NB4 (cell line): Measurements from ENCODE around the gene ZKSCAN8.

Experiments used
- DNase-seq: peaks from one replicate; pipeline ENCODE4 v3.0.0; 2010; ENCODE audit warnings: low read depth
- H3K4me3 ChIP-seq: one replicate; pipeline ENCODE4 v1.5.1; 2011; ENCODE audit warnings: mild to moderate bottlenecking, low read depth, low read length, moderate library complexity
- MYC ChIP-seq: IDR thresholded peaks from 2 replicates; pipeline ENCODE4 v1.6.1; 2011; ENCODE audit warnings: low read depth, low read length
- POLR2A ChIP-seq: IDR thresholded peaks from 2 replicates; pipeline ENCODE4 v1.6.1; 2011; ENCODE audit warnings: mild to moderate bottlenecking; ENCODE audit not compliant: insufficient read length; ENCODE audit errors: extremely low read depth
- TF ChIP-seq, protein P1 (sequence below): IDR thresholded peaks from one replicate; pipeline ENCODE4 v1.5.1; 2012; ENCODE audit warnings: low read depth, low read length
- TF ChIP-seq, protein P2 (sequence below): IDR thresholded peaks from 2 replicates; pipeline ENCODE4 v1.6.1; 2011; ENCODE audit warnings: low read depth, low read length

Gene ZKSCAN8

DNA sequence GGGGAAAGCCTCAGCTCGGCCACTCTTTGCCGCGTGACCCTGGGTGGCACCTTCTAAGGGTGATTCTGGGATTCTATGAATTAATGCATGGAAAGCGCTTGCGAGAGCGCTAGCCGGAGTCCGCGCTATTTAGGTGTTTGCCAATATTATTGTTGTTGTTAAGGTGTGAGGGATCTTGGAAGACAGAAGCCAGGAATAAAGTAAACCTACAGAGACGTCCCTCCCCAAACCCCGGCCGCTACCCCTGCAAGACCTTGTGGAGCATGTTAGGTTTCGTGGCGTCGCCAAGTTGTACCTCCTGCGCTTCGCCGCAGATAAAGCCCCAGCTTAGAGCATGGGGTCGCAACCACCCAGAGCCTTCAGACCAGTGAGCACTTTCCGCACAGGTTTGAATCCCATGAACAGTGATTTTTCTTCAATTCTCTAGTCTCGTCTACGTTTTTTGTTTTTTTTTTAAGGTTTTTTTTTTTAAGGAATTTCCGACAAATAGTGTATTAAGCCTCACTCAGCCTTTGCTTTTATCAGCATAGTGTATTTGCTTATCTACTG lies 66.5 kb downstream of the ZKSCAN8 start:
- DNase-seq: no peak
- peak overlapping the region; percentile 42 for H3K4me3 ChIP-seq
- TF ChIP-seq POLR2A: no peak
- TF ChIP-seq MYC: no peak
- TF ChIP-seq, protein P1, sequence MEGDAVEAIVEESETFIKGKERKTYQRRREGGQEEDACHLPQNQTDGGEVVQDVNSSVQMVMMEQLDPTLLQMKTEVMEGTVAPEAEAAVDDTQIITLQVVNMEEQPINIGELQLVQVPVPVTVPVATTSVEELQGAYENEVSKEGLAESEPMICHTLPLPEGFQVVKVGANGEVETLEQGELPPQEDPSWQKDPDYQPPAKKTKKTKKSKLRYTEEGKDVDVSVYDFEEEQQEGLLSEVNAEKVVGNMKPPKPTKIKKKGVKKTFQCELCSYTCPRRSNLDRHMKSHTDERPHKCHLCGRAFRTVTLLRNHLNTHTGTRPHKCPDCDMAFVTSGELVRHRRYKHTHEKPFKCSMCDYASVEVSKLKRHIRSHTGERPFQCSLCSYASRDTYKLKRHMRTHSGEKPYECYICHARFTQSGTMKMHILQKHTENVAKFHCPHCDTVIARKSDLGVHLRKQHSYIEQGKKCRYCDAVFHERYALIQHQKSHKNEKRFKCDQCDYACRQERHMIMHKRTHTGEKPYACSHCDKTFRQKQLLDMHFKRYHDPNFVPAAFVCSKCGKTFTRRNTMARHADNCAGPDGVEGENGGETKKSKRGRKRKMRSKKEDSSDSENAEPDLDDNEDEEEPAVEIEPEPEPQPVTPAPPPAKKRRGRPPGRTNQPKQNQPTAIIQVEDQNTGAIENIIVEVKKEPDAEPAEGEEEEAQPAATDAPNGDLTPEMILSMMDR: no peak
- TF ChIP-seq, protein P2, sequence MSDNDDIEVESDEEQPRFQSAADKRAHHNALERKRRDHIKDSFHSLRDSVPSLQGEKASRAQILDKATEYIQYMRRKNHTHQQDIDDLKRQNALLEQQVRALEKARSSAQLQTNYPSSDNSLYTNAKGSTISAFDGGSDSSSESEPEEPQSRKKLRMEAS: no peak
